Peyer's patch (tissue), 4 donors: Measurements from ENCODE around the gene UBE2QL1. TPM values are rescaled to one million over a fixed set of nuclear protein-coding genes. Genes with fewer than 3 reads are reported as not detected.

Experiments
- DNase-seq, 3 donors: peaks; one replicate each; pipeline ENCODE4 v3.0.0-alpha.2; 2017 to 2019
- H3K27ac ChIP-seq, 4 donors: fragments of 200-600 bp; sonication (generic); one replicate each; pipeline ENCODE4 v1.5.1; 2016 to 2019
- H3K27me3 ChIP-seq, 2 donors: fragments of 200-600 bp; sonication (generic); one replicate each; pipeline ENCODE4 v1.5.1; 2019
- H3K36me3 ChIP-seq, 3 donors: fragments of 200-600 bp; sonication (generic); one replicate each; pipeline ENCODE4 v1.5.1; 2016 to 2019
- H3K4me1 ChIP-seq, 4 donors: fragments of 200-600 bp; sonication (generic); one replicate each; pipeline ENCODE4 v1.5.1; 2016 to 2019
- H3K4me3 ChIP-seq, 4 donors: fragments of 200-600 bp; sonication (generic); 1 replicate in 3 of 4; 2 replicates in 1 of 4; pipeline ENCODE4 v1.5.1; 2016 to 2019; ENCODE audit warnings: mild to moderate bottlenecking in 1 of 4
- H3K9me3 ChIP-seq, 4 donors: fragments of 200-600 bp; sonication (generic); one replicate each; pipeline ENCODE4 v1.5.1; 2016 to 2019; ENCODE audit warnings: mild to moderate bottlenecking in 1 of 4
- POLR2A ChIP-seq, 2 donors: fragments of 450-650 bp; IDR thresholded peaks; one replicate each; pipeline ENCODE4 v1.5.1; 2017; ENCODE audit warnings: antibody characterized with exemption in 2 of 2, mild to moderate bottlenecking in 2 of 2, moderate library complexity in 2 of 2
- total RNA-seq, 4 donors: library from RNA; depleted of rRNA; stranded (reverse); fragments of >200 nt; gene quantifications; one replicate each; pipeline ENCODE4 v1.1.0, GENCODE V29; 2016
- TF ChIP-seq, protein P1 (sequence below), 6 experiments: fragments of 450-650 bp in 4 of 6; fragments of 200-600 bp in 2 of 6; sonication (generic) in 1 of 6; IDR thresholded peaks; one replicate each; pipeline ENCODE4 v1.5.1; 2017 to 2019; ENCODE audit warnings: antibody characterized with exemption in 6 of 6, mild to moderate bottlenecking in 3 of 6, moderate library complexity in 1 of 6

Gene UBE2QL1
- total RNA-seq, 4 donors from 2014 or later, result 1.0 to 3.3 TPM; not detected in 2

DNA sequence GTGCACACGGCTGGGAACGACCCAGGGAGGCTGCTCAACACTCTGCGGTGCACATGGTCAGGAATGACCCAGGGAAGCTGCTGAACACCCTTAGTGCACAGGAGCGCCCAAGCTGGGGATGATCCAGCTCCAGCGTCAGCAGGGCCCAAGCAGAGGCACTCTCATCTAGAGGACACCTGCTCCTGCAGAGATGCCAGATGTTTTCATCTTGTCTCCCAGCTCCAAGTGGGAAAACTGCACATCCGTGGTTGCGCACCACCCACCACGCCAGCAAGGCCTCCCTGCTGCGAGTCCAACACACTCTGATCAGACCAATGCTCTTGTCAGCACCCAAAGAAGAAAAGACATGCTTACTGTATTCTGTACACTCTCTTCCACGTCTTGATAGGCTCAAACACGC, 34.1 kb downstream of the UBE2QL1 start:
- Histone ChIP-seq H3K9me3 (no peaks in the 10 kb centered on the region), H3K27ac (no peak overlapping the region), H3K27me3 (no peaks in the 10 kb centered on the region), H3K4me3 (no peak overlapping the region), H3K36me3 (no peaks in the 10 kb centered on the region), H3K4me1 (no peaks in the 10 kb centered on the region)
- no peak for DNase-seq
- no peak for TF ChIP-seq POLR2A (IDR thresholded peaks at IDR 0.05)
- TF ChIP-seq, protein P1, sequence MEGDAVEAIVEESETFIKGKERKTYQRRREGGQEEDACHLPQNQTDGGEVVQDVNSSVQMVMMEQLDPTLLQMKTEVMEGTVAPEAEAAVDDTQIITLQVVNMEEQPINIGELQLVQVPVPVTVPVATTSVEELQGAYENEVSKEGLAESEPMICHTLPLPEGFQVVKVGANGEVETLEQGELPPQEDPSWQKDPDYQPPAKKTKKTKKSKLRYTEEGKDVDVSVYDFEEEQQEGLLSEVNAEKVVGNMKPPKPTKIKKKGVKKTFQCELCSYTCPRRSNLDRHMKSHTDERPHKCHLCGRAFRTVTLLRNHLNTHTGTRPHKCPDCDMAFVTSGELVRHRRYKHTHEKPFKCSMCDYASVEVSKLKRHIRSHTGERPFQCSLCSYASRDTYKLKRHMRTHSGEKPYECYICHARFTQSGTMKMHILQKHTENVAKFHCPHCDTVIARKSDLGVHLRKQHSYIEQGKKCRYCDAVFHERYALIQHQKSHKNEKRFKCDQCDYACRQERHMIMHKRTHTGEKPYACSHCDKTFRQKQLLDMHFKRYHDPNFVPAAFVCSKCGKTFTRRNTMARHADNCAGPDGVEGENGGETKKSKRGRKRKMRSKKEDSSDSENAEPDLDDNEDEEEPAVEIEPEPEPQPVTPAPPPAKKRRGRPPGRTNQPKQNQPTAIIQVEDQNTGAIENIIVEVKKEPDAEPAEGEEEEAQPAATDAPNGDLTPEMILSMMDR (IDR thresholded peaks at IDR 0.05), result no peak

DNA sequence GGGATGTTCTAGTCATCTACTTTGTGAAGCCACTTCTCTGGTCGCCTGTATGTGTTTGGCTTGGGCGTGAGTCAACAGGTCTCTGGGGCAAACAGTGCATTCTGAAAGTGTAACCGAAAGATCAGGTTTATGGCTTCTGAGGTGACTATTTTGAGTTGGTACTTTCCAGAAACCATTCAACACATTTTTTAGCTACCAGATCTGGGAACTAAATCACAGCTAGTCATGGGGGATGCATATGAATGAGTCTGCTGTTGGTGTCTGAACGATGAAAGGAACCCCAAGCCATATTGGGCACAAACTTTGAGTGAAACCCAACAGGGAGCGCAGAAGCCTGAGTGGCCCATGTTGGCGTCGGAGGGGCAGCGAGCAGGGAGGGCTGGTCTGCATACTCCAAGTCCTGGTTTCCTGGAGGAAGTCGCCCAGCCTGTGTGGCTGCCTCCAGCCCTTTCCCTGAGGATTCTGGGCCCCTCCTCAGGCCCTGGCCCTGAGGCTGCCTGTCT, 35.3 kb downstream of the UBE2QL1 start:
- Histone ChIP-seq H3K4me1 (no peaks in the 10 kb centered on the region), H3K27me3 (no peaks in the 10 kb centered on the region), H3K4me3 (no peak overlapping the region), H3K27ac (peak overlapping the region in 1 of 4 donors; percentile 25), H3K9me3 (no peaks in the 10 kb centered on the region), H3K36me3 (no peaks in the 10 kb centered on the region)
- no peak for DNase-seq
- no peak for TF ChIP-seq POLR2A (IDR thresholded peaks at IDR 0.05)
- TF ChIP-seq, protein P1 (IDR thresholded peaks at IDR 0.05), result no peak

DNA sequence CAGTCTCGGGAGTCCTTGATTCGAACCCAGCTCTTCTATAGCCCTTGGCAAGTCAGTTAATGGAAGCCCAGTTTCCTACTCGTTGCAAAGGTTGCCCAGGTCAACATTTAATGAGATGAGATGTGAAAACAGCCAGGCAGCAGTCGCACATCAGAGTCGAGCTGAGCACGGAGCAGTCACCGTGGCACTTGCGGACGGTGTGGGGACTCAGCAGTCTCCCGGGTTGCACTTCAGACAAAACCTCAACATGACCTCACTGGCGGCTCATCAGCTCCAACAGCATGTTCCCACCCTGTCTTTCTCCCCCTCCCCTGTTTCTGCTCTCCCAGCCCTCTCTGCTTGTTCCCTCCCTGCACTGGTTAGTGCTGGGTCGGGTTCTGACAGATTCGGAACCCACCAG, 35.8 kb downstream of the UBE2QL1 start:
- Histone ChIP-seq H3K4me3 (no peak overlapping the region), H3K4me1 (no peaks in the 10 kb centered on the region), H3K27me3 (no peaks in the 10 kb centered on the region), H3K36me3 (no peaks in the 10 kb centered on the region), H3K27ac (peak overlapping the region in 1 of 4 donors; percentile 25), H3K9me3 (no peaks in the 10 kb centered on the region)
- no peak for DNase-seq
- TF ChIP-seq, protein P1 (IDR thresholded peaks at IDR 0.05), result no peak
- TF ChIP-seq POLR2A (IDR thresholded peaks at IDR 0.05), result no peak

DNA sequence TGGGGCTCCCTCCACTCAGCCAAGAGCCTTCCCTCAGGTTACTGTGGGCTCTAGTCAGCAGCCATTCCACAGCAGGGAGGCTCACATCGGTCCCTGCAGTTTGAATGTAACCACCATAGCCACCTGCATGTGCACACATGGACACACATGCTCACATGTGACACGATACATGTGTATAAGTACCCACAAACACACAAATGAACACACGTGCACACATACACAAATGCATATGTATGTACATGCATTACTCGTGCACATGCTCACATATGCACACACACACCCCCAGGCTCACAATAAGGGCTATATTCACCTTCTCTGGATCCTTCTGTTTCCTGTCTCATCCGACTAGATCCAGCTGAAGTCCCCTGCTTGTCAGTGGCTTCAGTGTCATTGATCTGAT, 36.2 kb downstream of the UBE2QL1 start:
- peak overlapping the region in 1 of 4 donors; percentile 25 for H3K27ac ChIP-seq
- H3K4me3 ChIP-seq, result no peak overlapping the region
- DNase-seq, result no peak
- no peaks in the 10 kb centered on the region for H3K36me3 ChIP-seq
- no peak for TF ChIP-seq POLR2A (IDR thresholded peaks at IDR 0.05)
- TF ChIP-seq, protein P1 (IDR thresholded peaks at IDR 0.05), result no peak
- no peaks in the 10 kb centered on the region for H3K27me3 ChIP-seq
- H3K4me1 ChIP-seq, result no peaks in the 10 kb centered on the region
- H3K9me3 ChIP-seq, result no peaks in the 10 kb centered on the region

DNA sequence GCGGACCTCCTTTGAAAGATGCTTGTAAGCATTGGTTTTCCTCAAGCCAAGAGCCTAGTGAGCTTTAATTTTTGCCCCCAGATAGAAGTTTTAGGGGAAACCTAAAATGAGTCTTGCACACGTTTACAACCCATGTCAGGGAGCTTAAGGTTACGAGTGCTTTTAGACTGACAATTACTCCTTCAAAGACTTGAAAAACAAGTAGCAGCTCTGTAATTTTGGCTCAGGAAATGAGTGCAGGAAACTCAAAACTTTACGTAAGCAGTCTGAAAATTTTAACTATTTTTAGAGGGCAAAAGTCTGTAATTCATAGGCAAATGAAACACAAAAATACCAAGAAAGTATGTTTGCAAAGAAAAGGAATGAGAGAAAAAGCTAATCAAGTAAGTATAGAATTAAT, 36.8 kb downstream of the UBE2QL1 start:
- no peaks in the 10 kb centered on the region for H3K27me3 ChIP-seq
- no peak overlapping the region for H3K4me3 ChIP-seq
- no peak for DNase-seq
- no peaks in the 10 kb centered on the region for H3K4me1 ChIP-seq
- TF ChIP-seq POLR2A (IDR thresholded peaks at IDR 0.05), result no peak
- TF ChIP-seq, protein P1 (IDR thresholded peaks at IDR 0.05), result no peak
- no peaks in the 10 kb centered on the region for H3K36me3 ChIP-seq
- H3K27ac ChIP-seq, result no peak overlapping the region
- H3K9me3 ChIP-seq, result no peaks in the 10 kb centered on the region

DNA sequence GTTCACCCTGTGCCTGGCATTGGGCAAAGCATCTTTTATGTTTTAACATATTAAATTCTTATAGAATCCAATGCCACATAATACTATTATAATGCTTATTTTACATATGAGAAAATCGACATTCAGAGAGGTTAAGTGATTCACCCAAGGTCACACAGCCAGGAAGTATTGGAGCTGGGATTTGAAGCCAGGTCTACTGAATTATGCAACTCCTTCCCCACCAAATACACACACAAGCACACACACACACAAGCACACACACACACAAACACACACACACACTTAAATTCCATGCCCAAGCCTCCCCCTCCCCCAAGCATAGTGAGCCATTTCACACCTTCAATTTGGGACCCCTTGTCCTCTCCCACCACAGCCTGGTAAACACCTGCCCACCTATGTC, 37.4 kb downstream of the UBE2QL1 start:
- no peaks in the 10 kb centered on the region for H3K27me3 ChIP-seq
- TF ChIP-seq POLR2A (IDR thresholded peaks at IDR 0.05), result no peak
- TF ChIP-seq, protein P1 (IDR thresholded peaks at IDR 0.05), result no peak
- no peak for DNase-seq
- no peak overlapping the region for H3K4me3 ChIP-seq
- no peaks in the 10 kb centered on the region for H3K36me3 ChIP-seq
- H3K27ac ChIP-seq, result no peak overlapping the region
- no peaks in the 10 kb centered on the region for H3K9me3 ChIP-seq
- H3K4me1 ChIP-seq, result no peaks in the 10 kb centered on the region
